ENCODE measurements around the gene KLK2. TPM values are rescaled to one million over a fixed set of nuclear protein-coding genes. Genes with fewer than 3 reads are reported as not detected.
"Not testable (repeated sequence)": the region's sequence is repeated elsewhere in the genome, so short reads cannot be mapped to it uniquely, and the experiment has no call there.

KLK2 gene
- total and polyA plus RNA-seq, 2 of the 8 experiments (the other 6 are each of a cell fraction or from before 2014, with no cell fraction given): 0.20 TPM; not detected in 1

DNA sequence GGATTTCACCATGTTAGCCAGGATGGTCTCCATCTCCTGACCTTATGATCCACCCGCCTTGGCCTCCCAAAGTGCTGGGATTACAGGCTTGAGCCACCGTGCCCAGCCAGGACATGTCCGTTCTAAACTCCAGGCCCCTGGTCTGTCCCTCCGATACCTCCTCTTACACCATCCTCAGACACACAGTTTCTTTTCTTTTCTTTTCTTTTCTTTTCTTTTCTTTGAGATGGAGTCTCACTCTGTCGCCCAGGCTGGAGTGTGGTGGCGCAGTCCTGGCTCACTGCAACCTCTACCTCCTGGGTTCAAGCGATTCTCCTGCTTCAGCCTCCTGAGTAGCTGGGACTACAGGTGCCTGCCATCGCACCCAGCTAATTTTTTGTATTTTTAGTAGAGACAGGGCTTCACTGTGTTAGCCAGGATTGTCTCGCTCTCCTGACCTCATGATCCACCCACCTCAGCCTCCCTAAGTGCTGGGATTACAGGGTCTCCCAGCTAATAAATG is 22.9 kb downstream of the KLK2 start:
- H4K91ac ChIP-seq (replicated peaks; ENCODE audit: insufficient read length, low read length); FAIRE-seq; H3K27ac ChIP-seq (ENCODE audit: low read depth, low read length); H2BK5ac ChIP-seq (ENCODE audit: low read depth, low read length); H3K18ac ChIP-seq (ENCODE audit: extremely low read depth, low read length); H3K4me3 ChIP-seq (ENCODE audit: extremely low read depth in 1 of 4, insufficient read depth in 2 of 4, low read depth in 3 of 4, low read length in 4 of 4); H2BK12ac ChIP-seq (ENCODE audit: low read depth, low read length); H3K36me3 ChIP-seq (ENCODE audit: control insufficient read depth in 2 of 4, insufficient read depth in 4 of 4, low read length in 3 of 4); H3K56ac ChIP-seq (replicated peaks; ENCODE audit: insufficient read length, low read depth, low read length); H3K23me2 ChIP-seq (ENCODE audit: low read depth, low read length); H3K14ac ChIP-seq (ENCODE audit: insufficient read length); H3K79me1 ChIP-seq (ENCODE audit: low read depth, low read length); H3K9ac ChIP-seq (replicated peaks in 1 of 4; ENCODE audit: extremely low read depth in 1 of 4, low read depth in 3 of 4, low read length in 3 of 4); H3K79me2 ChIP-seq (ENCODE audit: control insufficient read depth in 1 of 2, insufficient read depth in 2 of 2, low read length in 2 of 2); H2BK20ac ChIP-seq (ENCODE audit: low read length); H3K4me1 ChIP-seq (replicated peaks in 1 of 4; ENCODE audit: control insufficient read depth in 3 of 4, insufficient read depth in 4 of 4, low read length in 3 of 4); H3K23ac ChIP-seq (ENCODE audit: insufficient read length); H2BK15ac ChIP-seq (ENCODE audit: low read length); H2AFZ ChIP-seq (ENCODE audit: low read length); H3K4me2 ChIP-seq (ENCODE audit: insufficient read depth in 1 of 2, low read depth in 2 of 2, low read length in 2 of 2); H3K4ac ChIP-seq (replicated peaks; ENCODE audit: insufficient read length, low read depth, low read length); H4K20me1 ChIP-seq (replicated peaks in 1 of 2; ENCODE audit: control insufficient read depth in 1 of 2, insufficient read depth in 2 of 2, low read length in 2 of 2); DNase-seq (ENCODE audit: low read depth in 1 of 2, low spot score in 2 of 2); POLR2A ChIA-PET (ENCODE audit: partially characterized antibody); H4K5ac ChIP-seq (ENCODE audit: insufficient read length, low read depth, low read length); H3K27me3 ChIP-seq (replicated peaks in 1 of 4; ENCODE audit: control insufficient read depth in 3 of 4, extremely low read depth in 1 of 4, insufficient read depth in 3 of 4, low read length in 3 of 4); H2BK120ac ChIP-seq (replicated peaks; ENCODE audit: low read depth, low read length); H4K8ac ChIP-seq (ENCODE audit: extremely low read depth, insufficient read depth, low read length): not testable (repeated sequence)
- Histone ChIP-seq H2AK5ac (ENCODE audit: low read depth, low read length) (peak overlapping the region; percentile 10; the same call in 1 of the 2 replicates), H3K9me3 (ENCODE audit: insufficient read depth in 2 of 2, low read depth in 1 of 2, low read length in 1 of 2) (peaks cover 23 to 26% of the 10 kb centered on the region in 2 experiments)
- CTCF ChIA-PET (ENCODE audit: partially characterized antibody): interaction anchor here (1.1 to 4.7 kb wide), 4 partner anchors 9 to 57 kb away, joined by 3 to 29 read pairs (median 4); no protein-coding TSS in a partner anchor
- 89% methylated on average over 9 of the region's 9 CpGs; no CpG with 5 or more reads in 1 of the 2 experiments for WGBS, 2 experiments (ENCODE audit: extremely low coverage in 1 of 2, insufficient coverage in 1 of 2, insufficient read length in 1 of 2, insufficient replicate concordance in 2 of 2, low coverage in 1 of 2, low lambda C conversion rate in 2 of 2, missing lambda C conversion rate in 1 of 2)
